ENCODE measurements around the gene RNF215.

- no peak for TF ChIP-seq CTCF (IDR thresholded peaks at IDR 0.05; ENCODE audit: insufficient read depth, low read length, poor library complexity, severe bottlenecking)
- no peak for TF ChIP-seq EZH2phosphoT487 (conservative IDR thresholded peaks at IDR 0.05; ENCODE audit: low read length)
Observed at GRCh38 chr22:30371321-30371720, 15.9 kb downstream of the RNF215 start.

Data from SU-DHL-6 (cell line).